Measurements from ENCODE around the gene FCHO2.

The FCHO2 gene

DNA sequence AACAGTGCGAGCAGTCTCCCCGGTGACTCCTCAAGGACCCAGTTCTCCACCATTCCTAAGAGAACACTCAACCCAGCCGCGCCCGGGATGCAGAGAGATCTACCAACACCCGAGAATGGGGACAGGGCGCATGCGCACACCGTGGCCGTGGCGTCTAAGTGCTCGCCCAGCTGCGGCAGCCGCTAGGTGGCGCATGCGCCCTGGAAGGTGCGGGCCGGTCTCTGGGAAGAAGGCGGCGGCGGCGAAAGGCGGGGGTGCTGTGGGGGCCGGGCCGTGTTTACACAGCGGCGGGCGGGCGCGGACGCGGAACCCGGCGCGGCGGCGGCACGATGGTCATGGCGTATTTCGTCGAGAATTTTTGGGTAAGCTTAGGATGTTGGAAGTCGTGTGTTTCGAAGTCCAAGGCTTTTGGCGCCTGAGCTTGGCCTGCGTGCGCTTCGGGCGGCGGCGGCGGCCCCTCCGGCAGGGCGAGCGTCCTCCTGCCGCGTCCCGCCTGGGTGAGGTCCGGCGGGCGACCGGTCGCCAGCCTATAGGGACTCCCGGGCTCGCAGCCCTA, at the start of gene FCHO2:
Gene FCHO2, plus strand, starts transcription at position 274 of the 556 bp plus-strand sequence. Its CDS starts 56 bp downstream, at position 330.
- peak; percentile 94 for DNase-seq (ENCODE audit: low read depth)
- peak; percentile 35; the same call in 1 of the 2 replicates for TF ChIP-seq MYC (IDR thresholded peaks at IDR 0.05; ENCODE audit: low read depth, low read length)
- 0 out of 2 replicates have a peak, but pooled peaks have one; percentile 43 for TF ChIP-seq MAX (IDR thresholded peaks at IDR 0.05; ENCODE audit: low read depth, low read length)
- peak; percentile 61 for TF ChIP-seq POLR2A (IDR thresholded peaks at IDR 0.05; ENCODE audit: extremely low read depth, insufficient read length)
- peak; percentile 31 for TF ChIP-seq CTCF (IDR thresholded peaks at IDR 0.05; ENCODE audit: low read depth, low read length)
- peak within 1 kb of the TSS; percentile 88 for H3K4me3 ChIP-seq (ENCODE audit: low read depth, low read length)

GRCh38 chr5:72906806-72907205, 49.0 kb upstream of the FCHO2 start:
- TF ChIP-seq MYC (IDR thresholded peaks at IDR 0.05; ENCODE audit: low read depth, low read length) (no peak), CTCF (IDR thresholded peaks at IDR 0.05; ENCODE audit: low read depth, low read length) (no peak), MAX (IDR thresholded peaks at IDR 0.05; ENCODE audit: low read depth, low read length) (no peak), POLR2A (IDR thresholded peaks at IDR 0.05; ENCODE audit: extremely low read depth, insufficient read length) (no peak)
- no peak for DNase-seq (ENCODE audit: low read depth)
- H3K4me3 ChIP-seq (ENCODE audit: low read depth, low read length) = no peak overlapping the region

GRCh38 chr5:72908664-72909063, 47.2 kb upstream of the FCHO2 start:
- TF ChIP-seq CTCF (IDR thresholded peaks at IDR 0.05; ENCODE audit: low read depth, low read length) (no peak), MAX (IDR thresholded peaks at IDR 0.05; ENCODE audit: low read depth, low read length) (no peak), MYC (IDR thresholded peaks at IDR 0.05; ENCODE audit: low read depth, low read length) (no peak), POLR2A (IDR thresholded peaks at IDR 0.05; ENCODE audit: extremely low read depth, insufficient read length) (no peak)
- DNase-seq (ENCODE audit: low read depth) = no peak
- H3K4me3 ChIP-seq (ENCODE audit: low read depth, low read length) = no peak overlapping the region

- no peak for TF ChIP-seq MYC (IDR thresholded peaks at IDR 0.05; ENCODE audit: low read depth, low read length)
- TF ChIP-seq POLR2A (IDR thresholded peaks at IDR 0.05; ENCODE audit: extremely low read depth, insufficient read length) = no peak
- TF ChIP-seq CTCF (IDR thresholded peaks at IDR 0.05; ENCODE audit: low read depth, low read length) = no peak
- TF ChIP-seq MAX (IDR thresholded peaks at IDR 0.05; ENCODE audit: low read depth, low read length) = no peak
- no peak for DNase-seq (ENCODE audit: low read depth)
- no peak overlapping the region for H3K4me3 ChIP-seq (ENCODE audit: low read depth, low read length)
Measured at GRCh38 chr5:72917371-72917776, 38.5 kb upstream of the FCHO2 start.

DNA sequence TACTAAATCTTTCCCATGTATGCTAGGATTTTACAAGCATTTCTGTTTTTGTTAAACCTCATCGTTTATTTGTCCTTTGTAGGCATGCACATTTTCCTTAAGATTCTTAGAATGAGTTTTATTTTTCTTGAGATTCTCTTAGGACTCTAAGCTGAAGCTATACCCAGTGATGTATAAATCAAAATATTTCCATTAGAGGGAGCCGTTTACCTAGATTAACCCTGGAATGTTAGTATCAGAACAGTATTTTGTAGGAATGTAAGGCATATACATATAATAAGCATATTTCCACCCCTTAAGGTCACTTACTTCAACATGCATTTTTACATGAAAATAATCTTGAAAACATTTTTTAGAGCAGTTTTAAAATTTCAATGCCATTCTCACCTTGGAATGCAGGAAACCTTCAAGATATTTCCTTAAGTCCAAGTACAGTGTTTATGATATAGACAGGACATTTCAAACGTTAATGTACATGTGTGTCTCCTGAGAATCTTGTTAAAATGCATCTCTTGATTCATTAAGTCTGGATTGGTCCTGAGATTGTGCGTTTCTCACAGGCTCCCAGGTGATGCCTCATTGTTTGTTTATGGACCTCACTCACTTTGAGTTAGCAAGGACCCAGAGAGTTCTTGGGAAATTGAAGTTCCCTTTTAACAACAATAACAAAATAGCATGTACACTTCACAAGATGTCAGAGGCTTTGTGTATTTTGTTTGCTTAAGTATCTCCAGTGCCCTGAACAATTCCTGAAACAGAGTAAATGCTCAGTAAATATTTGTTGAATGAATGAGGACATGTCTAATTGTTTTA, 34.9 kb upstream of the FCHO2 start:
- no peak overlapping the region for H3K4me3 ChIP-seq (ENCODE audit: low read depth, low read length)
- TF ChIP-seq CTCF (IDR thresholded peaks at IDR 0.05; ENCODE audit: low read depth, low read length) (no peak), MYC (IDR thresholded peaks at IDR 0.05; ENCODE audit: low read depth, low read length) (no peak), MAX (IDR thresholded peaks at IDR 0.05; ENCODE audit: low read depth, low read length) (no peak), POLR2A (IDR thresholded peaks at IDR 0.05; ENCODE audit: extremely low read depth, insufficient read length) (no peak)
- DNase-seq (ENCODE audit: low read depth) = peak; percentile 48
